Hematopoietic multipotent progenitor cell treated with erythropoietin and hydrocortisone succinate and interleukin-3 and kit ligand, for 4 days (in vitro differentiated cells): Measurements from ENCODE around the gene TINAGL1.

Source experiments
- DNase-seq: peaks from one replicate; pipeline ENCODE4 v3.0.0-alpha.2; 2015

TINAGL1 gene

GRCh38 chr1:31569596-31570173, 6.6 kb upstream of the TINAGL1 start:
- DNase-seq, result no peak

- no peak for DNase-seq
Measured at GRCh38 chr1:31570228-31570627, 6.1 kb upstream of the TINAGL1 start.

GRCh38 chr1:31570906-31571305, 5.4 kb upstream of the TINAGL1 start:
- no peak for DNase-seq

- peak; percentile 63 for DNase-seq
Measured at GRCh38 chr1:31571340-31572295, 4.7 kb upstream of the TINAGL1 start.

- DNase-seq, result no peak
Measured at GRCh38 chr1:31572323-31573104, 3.8 kb upstream of the TINAGL1 start.

- DNase-seq, result no peak
Measured at GRCh38 chr1:31573261-31573660, 3.1 kb upstream of the TINAGL1 start.

- peak; percentile 73 for DNase-seq
Measured at GRCh38 chr1:31574749-31575368, 1.5 kb upstream of the TINAGL1 start.

- no peak for DNase-seq
Measured at GRCh38 chr1:31575369-31576140, 760 bp upstream of the TINAGL1 start.

- no peak for DNase-seq
Measured at GRCh38 chr1:31576743-31577455, 584 bp downstream of the TINAGL1 start.

GRCh38 chr1:31577515-31578192, 1.3 kb downstream of the TINAGL1 start:
- DNase-seq, result no peak

- no peak for DNase-seq
Measured at GRCh38 chr1:31579374-31579773, 3.1 kb downstream of the TINAGL1 start.

- DNase-seq, result no peak
Measured at GRCh38 chr1:31580513-31580870, 4.2 kb downstream of the TINAGL1 start.

- DNase-seq, result no peak
Measured at GRCh38 chr1:31580891-31581603, 4.7 kb downstream of the TINAGL1 start.

GRCh38 chr1:31581821-31582810, 5.8 kb downstream of the TINAGL1 start:
- no peak for DNase-seq

- no peak for DNase-seq
Measured at GRCh38 chr1:31583082-31583994, 7.0 kb downstream of the TINAGL1 start.

- peak; percentile 33 for DNase-seq
Measured at GRCh38 chr1:31583995-31584868, 7.9 kb downstream of the TINAGL1 start.
